Measurements from ENCODE around the gene PRCP. TPM values are rescaled to one million over a fixed set of nuclear protein-coding genes. Genes with fewer than 3 reads are reported as not detected.
A peak's percentile ranks its signal among the peaks of the same experiment; 100 is the strongest.
"Not testable (repeated sequence)": the region's sequence is repeated elsewhere in the genome, so short reads cannot be mapped to it uniquely, and the experiment has no call there.

The PRCP gene
- total RNA-seq, 1 donor from 2014 or later = 37.2 TPM

DNA sequence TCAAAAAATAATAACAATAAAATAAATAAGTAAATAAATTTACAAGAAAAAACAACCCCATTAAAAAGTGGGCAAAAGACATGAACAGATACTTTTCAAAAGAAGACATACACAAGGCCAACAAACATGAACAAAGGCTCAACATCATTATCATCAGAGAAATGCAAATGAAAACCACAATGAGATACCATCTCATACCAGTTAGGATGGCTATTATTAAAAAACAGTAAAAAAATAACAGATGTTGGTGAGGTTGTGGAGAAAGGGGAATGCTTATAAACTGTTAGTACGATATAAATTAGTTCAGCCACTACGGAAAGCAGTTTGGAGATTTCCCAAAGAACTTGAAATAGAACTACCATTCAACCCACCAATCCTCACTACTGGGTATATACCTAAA is 44.6 kb downstream of the PRCP start:
- ATAC-seq (ENCODE audit: poor library complexity) (no peak), DNase-seq (no peak)
- intact Hi-C loops (cut with DNase I) = no loop called here

GRCh38 chr11:82854916-82855315 is 45.3 kb downstream of the PRCP start:
- DNase-seq; intact Hi-C loops (cut with DNase I); ATAC-seq (ENCODE audit: poor library complexity): not testable (repeated sequence)

DNA sequence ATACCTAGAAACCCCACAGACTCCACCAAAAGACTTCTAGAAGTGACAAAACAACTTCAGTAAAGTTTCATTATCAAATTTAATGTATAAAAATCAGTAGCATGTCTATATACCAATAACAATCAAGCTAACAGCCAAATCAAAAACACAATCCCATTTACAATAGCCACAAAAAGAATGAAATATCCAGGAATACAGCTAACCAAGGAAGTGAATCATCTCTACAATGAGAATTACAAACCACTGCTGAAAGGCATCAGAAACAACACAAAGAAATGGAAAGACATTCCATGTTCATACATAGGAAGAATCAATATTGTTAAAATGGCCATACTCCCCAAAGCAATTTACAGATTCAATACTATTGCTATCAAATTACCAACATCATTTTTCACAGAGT is 46.0 kb downstream of the PRCP start:
- ATAC-seq (ENCODE audit: poor library complexity) = no peak
- no peak for DNase-seq
- intact Hi-C loops (cut with DNase I) = no loop called here

DNA sequence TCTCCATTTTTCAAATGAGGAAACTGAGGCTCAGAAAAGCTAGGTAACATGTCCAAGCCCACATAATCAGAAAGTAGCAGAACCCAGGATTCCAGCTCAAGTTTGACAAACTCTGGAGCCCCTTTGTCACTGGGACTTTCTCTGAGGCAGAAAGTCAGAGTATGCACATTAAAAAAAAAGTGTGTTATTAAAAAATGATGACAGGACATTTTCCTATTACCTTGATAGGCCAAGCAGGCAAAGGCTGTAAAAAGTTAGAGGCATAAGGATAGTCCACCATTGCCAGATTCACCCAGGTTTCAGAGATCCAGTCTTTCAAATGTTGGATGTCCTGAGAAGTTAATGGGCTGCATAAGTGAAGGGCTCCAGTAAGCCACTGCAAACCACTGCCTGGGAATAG is 51.4 kb downstream of the PRCP start:
- intact Hi-C loops (cut with DNase I) = no loop called here
- DNase-seq = no peak

GRCh38 chr11:82845356-82846353 is 54.6 kb downstream of the PRCP start:
- ATAC-seq (ENCODE audit: poor library complexity) = no peak
- intact Hi-C loops (cut with DNase I) = no loop called here
- DNase-seq = no peak

More for the DNA sequence above, 51.4 kb downstream of the PRCP start:
- no peak for ATAC-seq (ENCODE audit: poor library complexity)

DNA sequence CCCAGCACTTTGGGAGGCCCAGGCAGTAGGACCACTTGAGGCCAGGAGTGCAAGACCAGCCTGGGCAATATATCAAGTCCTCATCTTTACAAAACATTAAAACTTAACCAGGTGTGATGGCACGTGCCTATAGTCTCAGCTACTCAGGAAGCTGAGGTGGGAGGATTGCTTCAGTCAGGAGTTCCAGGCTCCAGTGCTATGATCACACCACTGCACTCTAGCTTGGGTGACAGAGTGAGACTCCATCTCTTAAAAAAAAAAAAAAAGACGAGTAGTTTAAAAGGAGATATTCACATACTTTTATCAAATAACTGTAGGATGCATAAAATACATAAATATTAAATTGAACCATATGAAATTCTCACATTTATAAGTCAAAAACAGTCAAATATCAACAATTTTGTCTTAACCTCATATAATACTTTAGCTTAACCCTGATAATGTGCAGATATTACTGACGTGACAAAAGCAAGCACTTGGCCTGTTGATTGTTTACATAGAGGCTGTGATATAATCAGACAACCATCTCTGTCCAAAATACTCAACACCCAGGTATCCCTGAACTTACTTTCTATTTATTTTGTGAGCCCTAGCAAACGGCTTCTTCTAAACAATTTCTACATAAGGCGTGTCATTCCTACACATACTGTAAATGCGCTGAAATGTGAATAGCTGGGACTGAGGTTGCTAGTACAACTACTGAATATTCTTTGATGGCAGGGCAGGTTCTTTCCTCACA is 57.0 kb downstream of the PRCP start:
- intact Hi-C loops (cut with DNase I) = no loop called here
- DNase-seq (no peak), ATAC-seq (ENCODE audit: poor library complexity) (no peak)

DNA sequence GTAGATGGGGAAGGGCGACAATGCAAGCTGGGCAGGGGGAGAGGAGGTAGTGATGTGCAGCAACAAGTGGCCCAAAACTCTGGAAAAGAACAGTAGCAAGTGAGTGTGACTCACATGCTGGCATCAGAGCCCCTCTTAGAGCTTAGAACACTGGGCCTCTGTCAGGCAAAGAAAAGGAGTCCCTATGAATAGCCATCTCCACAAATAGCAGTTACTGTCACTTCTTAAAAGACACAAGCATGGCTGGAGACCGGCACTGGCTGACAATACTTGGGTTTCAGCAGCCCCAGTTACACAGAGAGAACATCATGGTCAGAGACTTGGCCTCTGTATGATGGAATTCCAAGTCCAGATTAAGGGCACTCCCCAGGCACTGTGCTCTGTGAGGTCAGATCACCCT is 58.2 kb downstream of the PRCP start:
- ATAC-seq (ENCODE audit: poor library complexity) (peak; percentile 73), DNase-seq (no peak)
- intact Hi-C loops (cut with DNase I) = no loop called here

DNA sequence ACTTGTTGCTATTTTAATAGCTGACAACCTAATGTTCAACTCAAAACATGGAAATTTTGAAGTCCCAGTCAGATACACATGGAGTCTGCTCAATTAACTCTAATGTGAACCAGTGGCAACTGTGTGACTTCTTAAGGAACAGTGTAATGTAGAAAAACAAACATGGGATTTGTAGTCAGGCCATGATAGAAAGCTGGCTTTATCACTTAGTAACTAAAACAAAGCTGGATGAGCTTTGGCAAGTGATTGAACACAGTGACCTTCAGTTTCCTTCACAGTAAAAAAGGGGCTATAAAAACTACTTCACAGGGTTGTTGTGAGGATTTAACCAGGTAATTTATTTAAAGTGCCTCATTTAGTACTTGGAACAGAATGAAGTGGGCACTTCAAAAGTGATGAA is 62.6 kb downstream of the PRCP start:
- ATAC-seq (ENCODE audit: poor library complexity) (no peak), DNase-seq (no peak)
- intact Hi-C loops (cut with DNase I) = no loop called here

DNA sequence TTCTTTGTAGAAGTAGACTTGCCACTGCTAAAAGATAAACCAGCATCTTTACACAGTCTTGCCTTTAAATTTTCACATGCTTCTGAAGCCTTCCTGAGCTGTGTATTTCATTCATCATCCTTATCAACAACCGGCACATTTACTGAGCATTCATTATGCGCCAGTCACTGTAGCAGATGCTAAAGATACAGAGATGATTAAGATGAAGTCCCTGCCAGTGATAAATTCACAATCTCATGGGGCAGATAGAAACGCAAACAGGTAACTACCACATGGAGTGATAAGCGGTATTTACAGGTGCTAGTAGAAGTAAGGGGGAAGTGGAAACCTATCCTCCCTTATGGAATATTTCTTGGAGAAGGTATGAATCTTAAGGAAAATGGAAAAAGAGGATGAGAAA is 67.2 kb downstream of the PRCP start:
- DNase-seq (no peak), ATAC-seq (ENCODE audit: poor library complexity) (no peak)
- intact Hi-C loops (cut with DNase I) = no loop called here

DNA sequence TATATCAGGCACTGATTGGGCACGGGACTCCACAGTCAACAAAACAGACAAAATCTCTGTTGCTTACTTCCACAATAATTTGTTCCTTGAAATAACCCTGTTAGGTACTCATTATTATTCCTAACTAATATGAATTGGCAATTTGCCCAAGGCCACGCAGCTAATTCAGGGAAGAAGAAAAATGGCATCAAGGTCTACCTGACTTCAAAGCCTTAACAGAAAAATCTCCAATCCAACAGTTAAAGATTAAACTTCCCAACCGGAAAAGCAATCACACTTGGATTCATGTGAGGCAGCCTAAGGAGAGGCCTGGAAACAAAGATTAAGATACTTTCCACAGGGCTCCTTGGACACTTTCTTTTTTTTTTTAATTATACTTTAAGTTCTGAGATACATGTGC is 68.9 kb downstream of the PRCP start:
- ATAC-seq (ENCODE audit: poor library complexity) (no peak), DNase-seq (no peak)
- intact Hi-C loops (cut with DNase I) = no loop called here

GRCh38 chr11:82830746-82831145 is 69.5 kb downstream of the PRCP start:
- ATAC-seq (ENCODE audit: poor library complexity) = no peak
- DNase-seq = no peak
- intact Hi-C loops (cut with DNase I) = no loop called here

- DNase-seq (no peak), ATAC-seq (ENCODE audit: poor library complexity) (no peak)
- intact Hi-C loops (cut with DNase I) = no loop called here
These were observed 71.1 kb downstream of the PRCP start for GRCh38 chr11:82829101-82829500.

DNA sequence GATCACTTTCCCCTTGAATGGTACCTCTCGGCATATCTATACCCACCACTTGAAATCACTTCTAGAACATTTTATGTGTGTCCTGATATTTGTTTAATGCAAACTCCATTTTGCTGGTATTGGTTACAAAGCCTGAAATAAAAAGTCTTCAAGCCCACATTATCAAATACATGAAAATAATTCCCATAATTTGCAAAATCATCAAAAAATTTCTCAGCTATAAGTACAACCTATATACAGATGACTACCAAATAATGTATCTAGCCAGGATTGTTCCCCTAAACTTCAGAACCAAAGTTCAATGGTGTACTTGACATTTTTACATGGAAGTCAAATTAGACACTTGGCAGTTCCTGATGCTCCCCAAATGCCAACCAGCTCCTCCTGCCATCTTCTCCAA is 71.8 kb downstream of the PRCP start:
- intact Hi-C loops (cut with DNase I) = no loop called here
- ATAC-seq (ENCODE audit: poor library complexity) (no peak), DNase-seq (no peak)

DNA sequence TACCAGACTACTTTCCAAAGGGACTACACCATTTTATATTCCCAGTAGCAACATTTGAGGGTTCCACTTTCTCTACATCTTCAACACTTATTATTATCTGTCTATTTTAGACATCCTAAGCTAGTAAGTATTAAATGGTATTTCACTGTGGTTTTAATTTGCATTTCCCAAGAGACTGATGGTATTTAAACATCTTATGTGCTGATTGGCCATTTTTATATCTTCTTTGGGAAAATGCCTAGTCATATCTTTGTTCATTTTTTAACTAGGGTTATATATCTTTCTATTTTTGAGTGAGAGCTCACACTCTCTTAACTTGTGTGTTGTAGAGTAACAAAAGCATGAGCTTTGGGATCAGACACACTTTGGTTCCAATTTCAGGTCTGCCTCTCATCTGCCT is 73.7 kb downstream of the PRCP start:
- intact Hi-C loops (cut with DNase I) = no loop called here
- DNase-seq (no peak), ATAC-seq (ENCODE audit: poor library complexity) (no peak)

DNA sequence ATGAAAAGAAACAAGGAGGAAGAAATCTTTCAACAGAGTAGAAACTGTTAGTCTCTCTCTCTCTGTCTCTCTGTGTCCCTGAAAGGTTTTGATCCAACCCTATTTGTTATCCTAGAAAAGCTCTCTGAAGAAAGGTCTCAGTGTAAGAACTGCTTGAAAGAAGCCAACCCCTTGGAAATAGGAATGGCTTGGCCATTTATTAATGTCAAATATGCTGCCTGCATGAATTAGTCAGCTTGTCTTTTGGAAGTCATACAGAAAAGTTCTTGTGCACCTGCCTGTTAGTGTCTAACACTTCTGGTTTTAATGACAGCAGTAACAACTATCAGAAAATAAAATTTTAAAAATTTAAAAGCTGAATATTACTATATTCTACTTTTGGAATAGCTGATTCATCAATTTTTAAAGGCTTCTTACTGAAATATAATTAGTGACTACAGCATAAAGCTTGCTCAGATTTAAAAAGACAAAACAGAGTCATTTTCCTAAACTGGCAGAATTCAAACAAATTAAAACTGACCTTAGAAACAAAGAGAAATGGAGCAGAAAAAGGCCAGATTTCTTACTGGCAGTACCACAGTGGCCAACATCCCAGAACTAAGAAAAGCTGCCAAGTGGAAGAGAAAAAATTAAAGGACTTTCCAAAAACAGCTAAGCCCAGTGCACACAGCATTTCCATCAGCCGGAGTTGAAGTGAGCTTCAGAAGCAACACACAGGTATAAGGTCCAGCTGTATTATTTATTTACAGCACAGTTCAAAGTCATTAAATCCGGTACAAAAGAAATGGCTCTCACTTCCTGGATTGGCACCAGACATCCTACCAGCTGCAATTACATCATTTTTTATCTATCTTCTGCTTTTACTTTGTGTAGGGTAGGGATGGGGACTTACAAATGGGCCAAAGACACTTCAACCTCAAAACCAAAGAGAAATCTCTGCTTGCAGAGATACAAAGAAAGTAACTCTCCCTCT is 76.3 kb downstream of the PRCP start:
- no peak for ATAC-seq (ENCODE audit: poor library complexity)
- DNase-seq = no peak
- intact Hi-C loops (cut with DNase I) = no loop called here

DNA sequence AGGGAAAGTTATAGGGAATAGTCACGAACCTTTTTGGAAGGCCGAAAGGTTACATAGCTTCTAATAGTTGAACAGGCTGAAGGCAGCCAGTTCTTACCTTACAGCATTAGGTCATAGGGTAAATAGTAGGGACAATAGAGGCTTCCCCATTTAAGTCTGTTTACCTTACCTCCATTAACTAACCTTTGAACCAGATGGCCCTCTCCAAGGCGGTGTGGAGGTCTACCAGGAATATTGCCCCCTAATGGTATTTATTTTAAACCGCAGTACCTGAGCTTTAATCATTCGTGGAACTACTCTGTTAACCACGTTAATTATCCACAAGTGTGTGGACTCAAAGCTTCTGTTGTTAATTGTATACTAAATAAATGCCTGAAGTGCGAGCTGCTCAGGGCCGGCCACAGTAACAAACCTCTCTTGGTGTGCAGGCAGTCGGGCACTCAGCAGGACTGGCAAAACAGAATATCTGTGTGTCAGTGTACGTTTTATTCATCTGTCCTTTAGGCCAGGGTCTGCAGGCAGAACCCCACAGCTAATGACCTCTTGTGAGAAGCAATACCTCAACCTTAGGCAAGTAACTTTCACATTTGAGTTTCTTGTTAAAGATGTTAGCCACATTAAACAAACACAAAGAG is 81.7 kb downstream of the PRCP start:
- intact Hi-C loops (cut with DNase I) = no loop called here
- no peak for ATAC-seq (ENCODE audit: poor library complexity)
- DNase-seq = no peak

GRCh38 chr11:82815406-82815805 is 84.8 kb downstream of the PRCP start:
- intact Hi-C loops (cut with DNase I) = no loop called here
- no peak for ATAC-seq (ENCODE audit: poor library complexity)

GRCh38 chr11:82814379-82814778 is 85.9 kb downstream of the PRCP start:
- DNase-seq = no peak
- intact Hi-C loops (cut with DNase I) = no loop called here
- ATAC-seq (ENCODE audit: poor library complexity) = no peak

More at GRCh38 chr11:82815406-82815805, 84.8 kb downstream of the PRCP start:
- no peak for DNase-seq

Measured in Right ventricle myocardium superior (tissue), 1 donor.